Stimulated activated CD8-positive, alpha-beta memory T cell treated with anti-CD3 and anti-CD28 coated beads, Interleukin-4, amount 100 ng/mL, for 1 hour (primary cell): ENCODE data around the gene NRG3.
"Not testable (repeated sequence)": the region's sequence is repeated elsewhere in the genome, so short reads cannot be mapped to it uniquely, and the experiment has no call there.

Experiments used
- DNase-seq, 2 donors: peaks; one replicate each; pipeline ENCODE4 v3.0.0-alpha.2; 2020; ENCODE audit warnings: low read depth in 2 of 2, low spot score in 1 of 2

NRG3 gene

GRCh38 chr10:82953909-82954308 lies 1078.9 kb downstream of the NRG3 start:
- no peak for DNase-seq

GRCh38 chr10:82960421-82961060 lies 1085.5 kb downstream of the NRG3 start:
- not testable (repeated sequence) for DNase-seq

- DNase-seq: no peak
Observed at GRCh38 chr10:82961864-82962263, 1086.9 kb downstream of the NRG3 start.

- DNase-seq: no peak
Observed at GRCh38 chr10:82966130-82966529, 1091.1 kb downstream of the NRG3 start.

GRCh38 chr10:82968533-82968932 lies 1093.5 kb downstream of the NRG3 start:
- DNase-seq: no peak

GRCh38 chr10:82969405-82969804 lies 1094.4 kb downstream of the NRG3 start:
- no peak for DNase-seq

GRCh38 chr10:82980321-82980720 lies 1105.3 kb downstream of the NRG3 start:
- DNase-seq: no peak

GRCh38 chr10:82981137-82981723 lies 1106.2 kb downstream of the NRG3 start:
- DNase-seq: no peak

- no peak for DNase-seq
Observed at GRCh38 chr10:82982110-82982608, 1107.2 kb downstream of the NRG3 start.

GRCh38 chr10:82986216-82986615 lies 1111.2 kb downstream of the NRG3 start:
- DNase-seq: no peak

- DNase-seq: not testable (repeated sequence)
Observed at GRCh38 chr10:83006479-83006878, 1131.5 kb downstream of the NRG3 start.

GRCh38 chr10:83007510-83007909 lies 1132.5 kb downstream of the NRG3 start:
- no peak for DNase-seq

- no peak for DNase-seq
Observed at GRCh38 chr10:83012866-83013265, 1137.9 kb downstream of the NRG3 start.

- DNase-seq: no peak
Observed at GRCh38 chr10:83017076-83017867, 1142.3 kb downstream of the NRG3 start.

- DNase-seq: no peak
Observed at GRCh38 chr10:83023662-83024061, 1148.7 kb downstream of the NRG3 start.
